GM21381 (cell line): ENCODE results near the gene KLHL22.
"Not testable (repeated sequence)": the region's sequence is repeated elsewhere in the genome, so short reads cannot be mapped to it uniquely, and the experiment has no call there.

Experiments used
- ATAC-seq: cut with Tn5 transposase; IDR thresholded peaks from one replicate; pipeline ENCODE4 v1.9.1; 2021; ENCODE audit warnings: mild to moderate bottlenecking, moderate library complexity; ENCODE audit not compliant: unreplicated experiment

Gene KLHL22

GRCh38 chr22:20423906-20424551 is 71.6 kb downstream of the KLHL22 start:
- no peak for ATAC-seq

- no peak for ATAC-seq
Observed at GRCh38 chr22:20423008-20423905, 72.3 kb downstream of the KLHL22 start.

GRCh38 chr22:20422271-20423007 is 73.2 kb downstream of the KLHL22 start:
- ATAC-seq: no peak

- ATAC-seq: no peak
Observed at GRCh38 chr22:20421507-20421874, 74.1 kb downstream of the KLHL22 start.

GRCh38 chr22:20420157-20420842 is 75.3 kb downstream of the KLHL22 start:
- no peak for ATAC-seq

GRCh38 chr22:20419664-20419951 is 76.0 kb downstream of the KLHL22 start:
- ATAC-seq: no peak

GRCh38 chr22:20418211-20418788 is 77.3 kb downstream of the KLHL22 start:
- no peak for ATAC-seq

- ATAC-seq: not testable (repeated sequence)
Observed at GRCh38 chr22:20415699-20416098, 79.9 kb downstream of the KLHL22 start.

GRCh38 chr22:20415241-20415640 is 80.4 kb downstream of the KLHL22 start:
- ATAC-seq: not testable (repeated sequence)

- no peak for ATAC-seq
Observed at GRCh38 chr22:20414450-20414849, 81.1 kb downstream of the KLHL22 start.

GRCh38 chr22:20414059-20414440 is 81.5 kb downstream of the KLHL22 start:
- ATAC-seq: no peak

- no peak for ATAC-seq
Observed at GRCh38 chr22:20413217-20414058, 82.2 kb downstream of the KLHL22 start.

GRCh38 chr22:20412474-20413216 is 83.0 kb downstream of the KLHL22 start:
- no peak for ATAC-seq

GRCh38 chr22:20409385-20409784 is 86.2 kb downstream of the KLHL22 start:
- ATAC-seq: not testable (repeated sequence)

GRCh38 chr22:20408891-20409290 is 86.7 kb downstream of the KLHL22 start:
- no peak for ATAC-seq

- no peak for ATAC-seq
Observed at GRCh38 chr22:20407829-20408228, 87.8 kb downstream of the KLHL22 start.

GRCh38 chr22:20406686-20407408 is 88.7 kb downstream of the KLHL22 start:
- ATAC-seq: no peak

- ATAC-seq: no peak
Observed at GRCh38 chr22:20405931-20406685, 89.5 kb downstream of the KLHL22 start.
